HG03064 (cell line): ENCODE measurements around the gene IL1A.

Source experiments
- ATAC-seq: cut with Tn5 transposase; IDR thresholded peaks from one replicate; pipeline ENCODE4 v1.9.1; 2021; ENCODE audit warnings: low read depth; ENCODE audit not compliant: unreplicated experiment

The IL1A gene

GRCh38 chr2:112818094-112818902 lies 34.0 kb upstream of the IL1A start:
- no peak for ATAC-seq

- ATAC-seq, result no peak
Measured at GRCh38 chr2:112817082-112817689, 32.9 kb upstream of the IL1A start.

DNA sequence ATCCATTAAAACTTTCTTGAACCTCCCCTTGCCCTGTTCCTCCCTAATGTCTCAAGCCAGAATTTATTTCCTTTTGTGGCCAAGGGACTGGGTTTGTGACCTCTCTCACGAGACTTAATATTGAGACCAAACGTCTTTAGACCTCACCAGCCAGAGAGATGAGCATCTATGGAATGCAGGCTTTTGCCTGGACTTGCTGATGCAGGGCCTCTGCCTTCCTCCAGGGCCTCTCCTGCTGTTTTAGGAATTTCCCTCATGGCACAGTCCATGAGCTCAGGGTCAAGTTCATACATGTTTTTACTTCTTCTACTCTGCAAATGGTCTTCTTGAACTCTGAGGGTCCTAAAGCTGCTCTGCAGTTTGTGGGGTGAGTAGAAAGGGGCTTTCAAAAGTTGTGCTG lies 30.0 kb upstream of the IL1A start:
- ATAC-seq, result no peak

- ATAC-seq, result no peak
Measured at GRCh38 chr2:112813280-112813966, 29.1 kb upstream of the IL1A start.

DNA sequence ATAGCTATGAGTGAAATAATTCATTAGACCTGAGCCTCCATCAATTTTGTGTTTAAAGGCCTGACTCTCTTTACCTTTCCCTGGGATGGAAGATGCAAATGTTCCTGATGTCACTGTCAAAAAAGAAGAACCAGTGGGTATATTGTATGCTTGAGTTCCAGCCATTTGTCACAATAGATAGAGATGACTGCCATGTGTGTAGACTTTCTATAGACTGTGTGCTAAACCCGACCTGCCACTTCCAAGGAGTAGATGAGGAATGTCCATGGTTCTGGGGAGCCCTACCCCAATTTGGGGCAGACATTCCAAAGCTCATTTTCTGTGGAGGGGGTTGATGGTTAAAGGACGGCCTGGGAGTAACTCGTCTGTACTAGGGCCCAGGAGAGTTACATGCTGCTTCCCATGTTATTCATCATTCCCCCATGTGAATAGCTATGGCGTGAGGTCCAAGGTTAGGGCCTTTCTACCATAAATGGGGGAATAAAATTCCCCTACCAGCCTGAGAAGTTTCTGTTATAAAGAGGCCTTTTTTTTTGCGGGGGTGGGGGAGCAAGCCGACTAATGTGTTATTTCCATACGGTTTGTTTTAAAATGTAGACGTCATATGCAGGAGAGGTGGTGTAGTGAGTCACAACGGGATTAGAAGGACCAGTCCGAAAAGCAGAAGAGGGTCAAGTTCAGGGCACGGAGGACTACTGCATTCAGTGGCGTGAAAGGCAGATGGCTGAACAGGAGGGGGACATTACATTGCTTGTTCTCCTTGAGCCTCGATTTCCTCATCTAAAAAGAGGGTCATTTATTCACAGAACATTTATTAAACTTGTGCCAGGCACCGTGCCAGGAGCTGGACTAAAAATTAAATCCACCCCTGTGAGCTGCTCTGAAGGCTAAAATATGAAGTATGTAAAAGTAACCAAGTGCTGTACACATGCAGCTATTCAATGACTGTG lies 28.3 kb upstream of the IL1A start:
- ATAC-seq, result no peak

DNA sequence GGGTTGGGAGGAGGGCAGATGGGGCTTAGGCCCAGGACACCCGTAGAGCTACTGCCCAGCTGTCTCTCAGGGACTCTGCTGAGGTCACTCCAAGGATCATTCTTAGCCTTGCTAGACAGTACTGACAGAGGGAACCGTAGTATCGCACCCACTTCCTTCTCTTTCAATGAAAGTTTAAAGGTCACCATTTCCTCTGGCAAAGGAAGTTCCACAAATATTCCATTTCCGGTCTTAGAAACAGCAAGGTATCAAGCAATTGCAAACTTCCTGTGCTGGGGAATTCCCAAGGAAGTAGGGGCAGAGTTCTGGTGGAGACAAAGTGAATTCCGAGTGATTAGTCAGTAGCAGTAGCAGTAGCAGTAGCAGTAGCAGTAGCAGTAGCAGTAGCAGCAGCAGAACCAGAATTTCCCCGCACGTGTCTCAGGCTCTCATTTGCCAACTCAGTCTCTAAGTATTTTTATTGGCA lies 27.6 kb upstream of the IL1A start:
- ATAC-seq, result no peak

GRCh38 chr2:112811276-112811831 lies 27.1 kb upstream of the IL1A start:
- ATAC-seq, result no peak

DNA sequence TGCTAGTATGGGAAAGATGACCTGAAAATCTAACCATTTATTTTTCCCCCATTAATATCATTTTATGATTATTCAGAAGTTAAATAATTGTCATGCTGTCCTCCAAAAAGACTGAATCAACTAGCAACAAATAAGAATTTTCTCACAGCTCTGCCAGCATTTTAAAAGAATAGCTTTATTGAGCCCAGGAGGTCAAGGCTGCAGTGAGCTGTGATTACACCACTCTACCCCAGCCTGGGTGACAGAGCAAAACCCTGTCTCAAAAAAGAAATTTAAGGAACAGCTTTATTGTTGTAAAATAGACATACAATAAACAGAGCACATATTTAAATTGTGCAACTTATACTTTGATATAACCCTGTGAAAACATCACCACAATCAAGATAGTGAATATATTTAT lies 24.8 kb upstream of the IL1A start:
- no peak for ATAC-seq

DNA sequence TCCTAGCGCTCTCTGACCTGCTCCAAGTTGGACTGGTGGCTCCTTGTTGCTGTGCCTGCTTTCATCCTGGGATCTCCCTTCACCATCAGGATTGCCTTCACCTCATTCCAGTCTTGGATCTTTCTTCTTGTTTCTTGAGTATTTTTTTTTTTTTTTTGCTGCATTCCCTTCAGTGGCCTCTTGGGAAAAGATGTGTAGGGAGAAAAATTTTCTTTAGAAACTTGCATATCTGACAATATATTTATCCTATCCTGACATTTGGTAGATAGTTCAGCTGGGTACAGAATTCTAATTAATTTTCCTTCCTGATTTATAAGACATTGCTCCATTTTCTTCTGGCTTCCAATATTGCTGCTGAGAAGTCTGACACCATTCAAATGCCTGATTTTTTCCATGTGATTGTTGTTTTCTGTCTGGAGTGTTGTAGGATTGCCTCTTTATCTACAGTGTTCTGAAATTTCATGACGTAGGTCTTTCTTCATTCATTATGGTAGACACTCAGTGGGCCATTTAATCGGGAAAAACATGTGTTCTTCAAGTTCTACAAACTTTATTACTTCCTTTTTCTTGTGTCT lies 23.0 kb upstream of the IL1A start:
- ATAC-seq, result no peak

DNA sequence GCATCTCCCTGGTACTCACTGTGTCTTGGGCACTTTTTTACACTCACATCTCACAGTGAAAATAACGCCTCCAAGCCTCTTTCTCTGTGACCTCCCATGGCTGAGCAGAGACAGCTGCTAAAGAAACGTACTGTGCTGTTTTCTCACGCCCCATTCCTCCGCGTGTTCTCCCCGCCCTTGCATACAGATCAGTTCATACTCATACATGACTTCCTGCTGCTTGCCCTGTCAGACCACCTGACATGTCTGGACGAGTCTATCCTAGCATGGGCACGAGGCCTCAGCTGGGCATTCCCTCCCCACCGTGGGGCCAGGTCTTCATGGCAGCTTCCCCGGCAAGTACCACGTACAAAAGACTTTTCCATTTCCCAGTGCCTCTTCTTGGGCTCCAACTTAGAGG lies 21.2 kb upstream of the IL1A start:
- ATAC-seq, result no peak

DNA sequence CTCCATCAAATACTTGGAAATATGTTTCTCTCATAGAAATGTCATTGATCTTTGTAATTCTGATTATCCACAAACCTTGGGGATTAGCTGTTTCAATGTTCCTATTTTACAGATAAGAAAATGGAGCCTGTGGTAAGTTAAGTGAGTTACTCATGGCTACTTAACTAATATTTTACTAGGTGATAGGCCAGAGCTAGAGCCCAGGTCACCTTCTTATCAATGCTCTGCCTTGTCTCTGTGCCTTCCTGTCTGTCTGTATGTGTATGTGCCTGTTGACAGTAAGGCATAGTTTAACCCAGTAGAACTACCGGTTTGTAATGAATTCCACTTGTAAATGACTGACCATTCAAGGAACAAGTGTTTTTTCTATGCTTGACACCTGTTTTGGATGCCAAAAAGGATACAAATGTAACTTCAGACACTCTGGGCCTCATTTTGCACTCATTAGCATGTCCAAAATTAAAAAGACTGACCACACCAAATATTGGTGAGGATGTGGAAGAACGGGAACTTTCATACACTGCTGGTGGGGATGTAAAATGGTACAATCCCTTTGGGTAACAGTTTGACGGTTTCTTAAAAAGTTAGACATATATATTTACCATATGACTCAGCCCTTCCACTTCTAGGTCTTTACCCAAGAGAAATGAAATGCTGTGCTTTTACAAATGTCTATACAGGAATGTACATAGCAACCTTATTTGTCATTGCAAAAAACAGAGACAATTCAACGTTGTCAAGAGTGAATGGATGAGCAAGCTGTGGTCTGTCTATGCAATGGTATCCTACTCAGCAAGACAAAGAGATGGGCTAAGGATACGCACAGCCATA lies 19.6 kb upstream of the IL1A start:
- no peak for ATAC-seq

DNA sequence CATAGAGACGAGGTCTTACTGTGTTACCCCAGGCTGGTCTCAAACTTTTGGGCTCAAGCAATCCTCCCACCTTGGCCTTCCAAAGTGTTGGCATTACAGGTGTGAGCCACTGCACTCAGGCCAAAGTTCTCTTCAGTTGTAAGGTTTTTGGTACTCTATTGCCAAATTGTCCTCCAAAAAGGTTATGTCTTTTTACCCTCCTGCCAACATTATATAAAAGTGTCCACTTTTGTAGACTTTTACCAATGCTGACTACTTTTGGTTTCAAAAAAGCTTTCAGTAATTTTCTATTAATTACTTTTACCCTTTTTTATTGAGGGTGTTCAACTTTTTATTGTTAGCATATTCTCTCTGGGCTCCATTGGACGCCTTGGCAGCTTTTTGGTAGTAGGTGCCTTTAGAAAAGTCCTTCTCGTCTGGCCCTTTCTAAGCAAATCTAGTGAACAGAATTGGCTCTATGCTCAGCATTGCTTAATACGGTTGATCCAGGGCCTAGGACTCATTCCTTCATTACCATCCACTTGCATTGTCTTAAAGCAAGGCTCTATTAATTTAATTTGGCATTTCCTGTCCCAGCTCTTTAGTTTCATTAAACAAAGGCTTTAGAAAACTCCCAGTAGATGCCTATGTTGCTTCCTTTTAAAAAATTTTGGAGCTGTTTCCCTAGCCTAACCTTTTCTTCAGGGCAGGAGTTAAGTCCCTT lies 16.7 kb upstream of the IL1A start:
- no peak for ATAC-seq

DNA sequence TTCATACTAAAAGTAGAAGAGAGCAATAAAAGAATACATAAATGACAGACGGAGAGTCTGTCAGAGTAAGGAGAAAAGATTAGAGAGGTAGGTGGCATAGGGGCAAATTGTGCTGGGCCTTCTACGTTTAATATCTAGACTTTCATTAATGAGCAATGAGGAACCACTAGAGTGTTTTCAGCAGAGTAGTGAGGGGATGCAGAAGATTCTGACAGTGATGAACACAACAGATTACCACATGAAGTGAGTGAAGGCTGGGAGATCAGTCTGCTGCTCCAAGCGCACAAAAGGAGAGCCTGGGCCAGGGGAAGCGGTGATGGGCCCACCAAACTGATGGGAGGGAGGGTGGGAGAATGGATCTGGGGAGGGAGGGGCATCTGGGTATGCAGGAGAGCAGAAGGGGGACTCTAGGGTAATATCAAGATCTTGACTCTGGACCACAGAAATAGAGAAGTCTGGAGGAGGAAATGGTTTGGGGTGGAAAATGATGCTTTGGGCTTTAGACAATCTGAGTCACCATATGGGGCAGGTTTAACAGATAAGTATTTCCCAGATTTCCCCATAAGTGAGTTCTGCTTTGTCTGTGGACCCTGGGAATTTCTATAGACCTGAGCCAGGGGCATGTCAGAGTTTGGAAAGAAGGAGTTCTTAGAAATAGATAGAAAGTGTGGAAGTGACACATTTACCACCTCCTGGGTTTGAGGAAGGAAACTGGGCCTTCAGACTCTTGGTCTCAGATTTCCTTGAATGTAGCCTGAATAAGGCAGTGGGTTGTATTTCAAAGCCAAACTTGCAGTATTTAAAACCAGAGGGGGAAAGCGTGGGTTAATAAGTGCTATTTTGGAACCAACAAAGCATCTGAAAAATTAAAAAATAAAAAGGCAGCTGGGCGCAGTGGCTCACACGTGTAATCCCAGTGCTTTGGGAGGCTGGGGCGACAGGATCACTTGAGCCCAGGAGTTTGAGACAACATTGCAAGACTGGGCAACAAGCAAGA lies 15.0 kb upstream of the IL1A start:
- ATAC-seq, result no peak

GRCh38 chr2:112796486-112796885 lies 12.2 kb upstream of the IL1A start:
- ATAC-seq, result no peak

DNA sequence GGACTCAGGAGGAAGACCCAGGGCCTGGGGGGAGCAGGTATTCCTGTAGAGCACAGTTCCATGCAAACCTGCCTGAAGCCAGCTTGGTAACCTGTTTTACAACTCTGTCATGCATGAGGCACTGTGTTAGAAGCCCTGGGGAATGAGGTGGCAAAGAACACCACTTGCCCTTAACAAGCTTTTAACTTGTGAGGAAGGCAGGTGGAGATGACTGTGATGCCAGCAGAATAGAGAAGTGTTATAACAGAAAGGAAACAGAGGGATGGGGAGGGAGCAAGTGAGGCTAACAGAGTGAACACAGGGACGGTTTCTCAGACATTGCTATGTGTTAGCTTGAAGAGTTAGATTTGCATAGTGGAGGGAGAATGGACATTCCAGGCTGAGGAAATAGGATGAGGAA lies 11.5 kb upstream of the IL1A start:
- no peak for ATAC-seq

DNA sequence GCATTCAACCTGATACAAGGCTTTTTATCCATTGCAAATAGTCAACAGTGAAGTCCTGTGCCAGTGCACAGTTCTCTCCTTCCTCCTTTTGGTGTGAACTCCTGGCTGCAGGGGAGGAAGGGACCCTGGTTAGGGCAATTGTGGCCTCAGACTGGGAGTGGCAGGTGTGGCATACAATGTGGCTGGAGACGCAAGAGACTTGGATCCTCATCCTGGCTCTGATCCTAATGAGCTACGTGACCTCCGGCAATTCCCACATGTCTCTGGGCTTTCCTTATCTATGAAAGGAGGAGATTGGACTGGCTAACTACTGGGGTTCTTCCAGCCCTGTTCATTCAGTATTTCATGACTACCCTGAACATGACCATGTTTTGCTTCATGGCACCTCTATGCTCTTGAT lies 10.5 kb upstream of the IL1A start:
- ATAC-seq, result no peak

- no peak for ATAC-seq
Measured at GRCh38 chr2:112794131-112794733, 9.9 kb upstream of the IL1A start.
